HCT116 (cell line): Measurements from ENCODE around the gene EPRS1. TPM values are rescaled to one million over a fixed set of nuclear protein-coding genes. Genes with fewer than 3 reads are reported as not detected.
A peak's percentile ranks its signal among the peaks of the same experiment; 100 is the strongest.

Source experiments
- ATAC-seq: fragments of 200-7000 bp; cut with Tn5 transposase; 2 replicates; pipeline ENCODE4 v1.9.1; 2020; ENCODE audit warnings: mild to moderate bottlenecking, moderate library complexity
- BruUV-seq: library from RNA; stranded (reverse); fragments of 400-500 nt; replicated peaks from 2 replicates; lab custom pipeline; 2021; lab: Mats Ljungman, UMichigan
- CTCF ChIA-PET: fragments of 300-600 bp; sonication (Branson Sonifier 250); formaldehyde crosslinking; loops from one replicate; lab custom pipeline; 2021; ENCODE audit warnings: antibody characterized with exemption; lab: Charles Lee
- POLR2A ChIA-PET: fragments of 300-600, 350-600 bp; sonication (Branson Sonifier 250); formaldehyde crosslinking; loops from one replicate; lab custom pipeline; 2021; ENCODE audit warnings: antibody characterized with exemption; lab: Charles Lee
- RAD21 ChIA-PET, 2 experiments: fragments of 300-600 bp; sonication (Branson Sonifier 250); formaldehyde crosslinking; loops; one replicate each; lab custom pipeline; 2023; ENCODE audit warnings: low total read pairs in 2 of 2; ENCODE audit not compliant: uncharacterized antibody in 2 of 2, unreplicated experiment in 2 of 2, low non-redundant PET in 1 of 2; lab: Charles Lee
- DNase-seq: peaks from one replicate; pipeline ENCODE4 v3.0.0-alpha.2; 2010; ENCODE audit warnings: low read depth, low spot score
- H2AFZ ChIP-seq: fragments of 200-600 bp; shearing (Covaris generic), sonication (generic); 2 replicates; pipeline ENCODE4 v1.6.1; 2017; ENCODE audit warnings: low read depth, mixed run types, mixed read lengths, antibody characterized with exemption, low read length; ENCODE audit not compliant: poor library complexity, severe bottlenecking
- H3K27ac ChIP-seq: 2 replicates; pipeline ENCODE4 v1.5.1; 2012; ENCODE audit warnings: low read depth, low read length
- H3K27me3 ChIP-seq: fragments of 200-600 bp; sonication (generic); 2 replicates; pipeline ENCODE4 v1.6.1; 2016; ENCODE audit warnings: mixed run types, low read length, mixed read lengths; ENCODE audit not compliant: insufficient read depth
- H3K36me3 ChIP-seq, 2 experiments: fragments of 200-500 bp in 1 of 2; fragments of 200-600 bp in 1 of 2; sonication (Bioruptor generic) in 1 of 2; sonication (generic) in 1 of 2; 2 replicates each; pipeline versions ENCODE4 v1.5.1 to v1.6.1; 2014 to 2016; ENCODE audit warnings: low read length in 2 of 2, inconsistent platforms in 1 of 2, mixed read lengths in 1 of 2, mixed run types in 1 of 2; ENCODE audit not compliant: insufficient read depth in 2 of 2, control insufficient read depth in 1 of 2
- H3K4me1 ChIP-seq, 2 experiments: fragments of 200-600 bp in 1 of 2; sonication (generic) in 1 of 2; 2 replicates each; pipeline versions ENCODE4 v1.5.1 to v1.6.1; 2012 to 2017; ENCODE audit warnings: low read length in 2 of 2, inconsistent platforms in 1 of 2, mild to moderate bottlenecking in 1 of 2, mixed read lengths in 1 of 2, mixed run types in 1 of 2, moderate library complexity in 1 of 2; ENCODE audit not compliant: insufficient read depth in 2 of 2, control insufficient read depth in 1 of 2
- H3K4me2 ChIP-seq: fragments of 200-600 bp; sonication (generic); 2 replicates; pipeline ENCODE4 v1.6.1; 2017; ENCODE audit warnings: mixed run types, low read length, mixed read lengths
- H3K4me3 ChIP-seq, 2 experiments: fragments of 200-600 bp in 1 of 2; sonication (generic) in 1 of 2; replicated peaks in 1 of 2; 2 replicates each; pipeline ENCODE4 v1.5.1; 2011 to 2016; ENCODE audit warnings: low read length in 2 of 2, control low read depth in 1 of 2, low read depth in 1 of 2, mild to moderate bottlenecking in 1 of 2, mixed read lengths in 1 of 2, mixed run types in 1 of 2
- H3K79me2 ChIP-seq: fragments of 200-600 bp; sonication (generic); 2 replicates; pipeline ENCODE4 v1.6.1; 2017; ENCODE audit warnings: mild to moderate bottlenecking, mixed run types, low read length, moderate library complexity, mixed read lengths; ENCODE audit not compliant: insufficient read depth
- H3K9ac ChIP-seq: fragments of 200-600 bp; sonication (generic); 2 replicates; pipeline ENCODE4 v1.6.1; 2016; ENCODE audit warnings: low read length, mixed read lengths
- H3K9me2 ChIP-seq: fragments of 200-600 bp; sonication (generic), shearing (Covaris generic); 2 replicates; pipeline ENCODE4 v1.6.1; 2017; ENCODE audit warnings: mixed run types, mild to moderate bottlenecking, moderate library complexity; ENCODE audit not compliant: insufficient read depth
- H3K9me3 ChIP-seq, 2 experiments: fragments of 200-500 bp in 1 of 2; fragments of 200-600 bp in 1 of 2; sonication (Bioruptor generic) in 1 of 2; sonication (generic) in 1 of 2; 2 replicates each; pipeline ENCODE4 v1.6.1; 2014 to 2017; ENCODE audit warnings: low read length in 2 of 2, mixed read lengths in 2 of 2, inconsistent platforms in 1 of 2, low read depth in 1 of 2, mild to moderate bottlenecking in 1 of 2, mixed run types in 1 of 2, moderate library complexity in 1 of 2; ENCODE audit not compliant: control insufficient read depth in 1 of 2, insufficient read depth in 1 of 2
- H4K20me1 ChIP-seq: fragments of 200-600 bp; sonication (generic), shearing (Covaris generic); 2 replicates; pipeline ENCODE4 v1.6.1; 2017; ENCODE audit warnings: mixed run types, mild to moderate bottlenecking, moderate library complexity; ENCODE audit not compliant: insufficient read depth
- EZH2phosphoT487 ChIP-seq: fragments of 200-600 bp; IDR thresholded peaks from 2 replicates; pipeline ENCODE4 v1.6.1; 2018; ENCODE audit warnings: antibody characterized with exemption, borderline replicate concordance
- FOSL1 ChIP-seq: IDR thresholded peaks from 2 replicates; pipeline ENCODE4 v1.6.1; 2012; ENCODE audit warnings: low read depth
- MAX ChIP-seq: IDR thresholded peaks from 2 replicates; pipeline ENCODE4 v1.6.1; 2012
- RAD21 ChIP-seq: IDR thresholded peaks from 2 replicates; pipeline ENCODE4 v1.6.1; 2012; ENCODE audit warnings: low read depth, mild to moderate bottlenecking
- SP1 ChIP-seq: IDR thresholded peaks from 2 replicates; pipeline ENCODE4 v1.6.1; 2012; ENCODE audit warnings: low read depth
- SRF ChIP-seq: IDR thresholded peaks from 2 replicates; pipeline ENCODE4 v1.6.1; 2012; ENCODE audit warnings: low read depth
- TCF7L2 ChIP-seq: IDR thresholded peaks from 2 replicates; pipeline ENCODE4 v1.7.0; 2011; ENCODE audit warnings: borderline replicate concordance, inconsistent platforms; ENCODE audit not compliant: insufficient read depth, insufficient read length; ENCODE audit errors: extremely low read depth
- YY1 ChIP-seq: IDR thresholded peaks from 2 replicates; pipeline ENCODE4 v1.6.1; 2011; ENCODE audit warnings: low read length, low read depth, moderate library complexity, mild to moderate bottlenecking; ENCODE audit not compliant: insufficient replicate concordance; ENCODE audit errors: extremely low read depth
- intact Hi-C: fragments of 100-400 bp; cut with micrococcal nuclease; formaldehyde crosslinking; loops from 2 replicates; pipeline ENCODE4 v1.10.0; 2022
- total RNA-seq: library from RNA; stranded (reverse); gene quantifications from one replicate; pipeline ENCODE4 v1.2.1, GENCODE V29; 2021; ENCODE audit not compliant: unreplicated experiment

Gene EPRS1
- total RNA-seq, 1 experiment from 2014 or later, result 188 TPM

GRCh38 chr1:220067269-220068204 lies 21.2 kb upstream of the EPRS1 start:
- H3K79me2 ChIP-seq, result no peaks in the 10 kb centered on the region
- no peaks in the 10 kb centered on the region for H3K27me3 ChIP-seq
- H3K4me3 ChIP-seq, result no peak overlapping the region
- TF ChIP-seq YY1, result no peak
- peak; percentile 21; the same call in 1 of the 2 replicates for TF ChIP-seq FOSL1
- TF ChIP-seq EZH2phosphoT487, result no peak
- no peak for TF ChIP-seq SP1
- TF ChIP-seq SRF, result no peak
- CTCF ChIA-PET, result no interaction called here
- H3K4me1 ChIP-seq, result peaks cover 0 to 8% of the 10 kb centered on the region in 2 experiments; a peak in 2 of 4 replicates
- H3K9me3 ChIP-seq, result no peaks in the 10 kb centered on the region
- RAD21 ChIA-PET, result no interaction called here
- no peak overlapping the region for H3K27ac ChIP-seq
- H2AFZ ChIP-seq, result no peak overlapping the region
- H3K36me3 ChIP-seq, result peaks cover 3 to 5% of the 10 kb centered on the region in 2 experiments; a peak in 1 of 4 replicates
- no peak overlapping the region for H3K9ac ChIP-seq
- peak overlapping the region; percentile 43; the same call in 1 of the 2 replicates for H3K4me2 ChIP-seq
- BruUV-seq, result no TSS peak
- ATAC-seq (no peak), DNase-seq (no peak)
- intact Hi-C loops, result no loop called here
- no peaks in the 10 kb centered on the region for H3K9me2 ChIP-seq
- H4K20me1 ChIP-seq, result no peaks in the 10 kb centered on the region
- POLR2A ChIA-PET, result no interaction called here

- Histone ChIP-seq H3K9ac (no peak overlapping the region), H3K4me1 (peaks cover 0 to 6% of the 10 kb centered on the region in 2 experiments; a peak in 2 of 4 replicates), H4K20me1 (no peaks in the 10 kb centered on the region), H3K4me2 (no peak overlapping the region), H3K9me3 (no peaks in the 10 kb centered on the region), H3K9me2 (no peaks in the 10 kb centered on the region), H3K27ac (no peak overlapping the region), H3K36me3 (peaks cover 3 to 5% of the 10 kb centered on the region in 2 experiments; a peak in 1 of 4 replicates), H3K4me3 (no peak overlapping the region), H2AFZ (no peak overlapping the region), H3K27me3 (no peaks in the 10 kb centered on the region), H3K79me2 (no peaks in the 10 kb centered on the region)
- RAD21 ChIA-PET, result no interaction called here
- BruUV-seq, result no TSS peak
- DNase-seq (no peak), ATAC-seq (no peak)
- CTCF ChIA-PET, result no interaction called here
- TF ChIP-seq MAX (no peak), RAD21 (no peak), TCF7L2 (no peak)
- intact Hi-C loops, result no loop called here
- POLR2A ChIA-PET, result no interaction called here
These were observed 16.3 kb upstream of the EPRS1 start for GRCh38 chr1:220062629-220063028.
